ENCODE measurements around the gene ZNF469. TPM values are rescaled to one million over a fixed set of nuclear protein-coding genes. Genes with fewer than 3 reads are reported as not detected.

Gene ZNF469
- total and polyA plus RNA-seq, 2 donors (not counting 3 experiments of a cell fraction or from before 2014, with no cell fraction given), result 0.90 to 5.7 TPM

GRCh38 chr16:88337021-88337420 is 45.7 kb upstream of the ZNF469 start:
- TF ChIP-seq MAX (IDR thresholded peaks at IDR 0.05; ENCODE audit: insufficient read depth, insufficient read length) (no peak), FOS (IDR thresholded peaks at IDR 0.05; ENCODE audit: borderline replicate concordance, insufficient read depth, low read length) (no peak), EZH2 (IDR thresholded peaks at IDR 0.05; ENCODE audit: borderline replicate concordance, low read depth, low read length, severe bottlenecking) (no peak), CTCF (IDR thresholded peaks at IDR 0.05; ENCODE audit: extremely low read depth in 1 of 2, insufficient read depth in 1 of 2, low read depth in 1 of 2, low read length in 2 of 2) (no peak), JUN (IDR thresholded peaks at IDR 0.05; ENCODE audit: borderline replicate concordance, insufficient read depth, insufficient read length, low read depth) (no peak), POLR2A (IDR thresholded peaks at IDR 0.05; ENCODE audit: low read depth, low read length) (no peak), POLR2AphosphoS5 (IDR thresholded peaks at IDR 0.05; ENCODE audit: insufficient read depth, low read depth, low read length) (no peak), GATA2 (IDR thresholded peaks at IDR 0.05; ENCODE audit: insufficient read depth, insufficient read length, low read depth, low read length) (no peak), MYC (IDR thresholded peaks at IDR 0.05; ENCODE audit: low read depth, low read length) (no peak)
- Histone ChIP-seq H3K9me3 (replicated peaks; ENCODE audit: control insufficient read depth, insufficient read depth, low read length) (no peaks in the 10 kb centered on the region), H2AFZ (ENCODE audit: low read depth, low read length) (no peak overlapping the region), H3K9me1 (replicated peaks; ENCODE audit: control insufficient read depth, extremely low read depth, insufficient read depth, low read length) (no peaks in the 10 kb centered on the region), H3K27ac (ENCODE audit: insufficient read depth, low read depth, low read length) (no peak overlapping the region), H3K27me3 (ENCODE audit: control insufficient read depth in 2 of 2, insufficient read depth in 2 of 2, low read length in 2 of 2) (no peaks in the 10 kb centered on the region), H3K4me1 (ENCODE audit: control insufficient read depth, extremely low read depth, insufficient read depth, low read length) (peaks cover 13% of the 10 kb centered on the region), H4K20me1 (replicated peaks; ENCODE audit: control insufficient read depth, extremely low read depth, insufficient read depth, low read length) (no peaks in the 10 kb centered on the region), H3K9ac (replicated peaks; ENCODE audit: extremely low read depth, insufficient read depth, low read length) (no peak overlapping the region), H3K4me3 (replicated peaks in 1 of 3; ENCODE audit: insufficient read depth in 1 of 3, low read depth in 1 of 3, low read length in 3 of 3) (no peak overlapping the region), H3K36me3 (ENCODE audit: control insufficient read depth in 2 of 2, extremely low read depth in 1 of 2, insufficient read depth in 2 of 2, low read length in 2 of 2) (no peaks in the 10 kb centered on the region), H3K4me2 (ENCODE audit: insufficient read depth, low read length) (no peak overlapping the region), H3K79me2 (ENCODE audit: control insufficient read depth, insufficient read depth, low read length) (no peaks in the 10 kb centered on the region)
- DNase-seq (ENCODE audit: low read depth, low spot score) (no peak), FAIRE-seq (no peak)
- intact Hi-C loops (cut with micrococcal nuclease) (no loop called here), dilution Hi-C loops (cut with MboI; ENCODE audit: extremely low pct_ligation_motif_present, low sequenced_read_pairs) (no loop called here)
- BruUV-seq (replicated peaks), result no TSS peak
- ChIA-PET POLR2A (no interaction called here), CTCF (no interaction called here)
